ENCODE results near the gene SLC12A9. TPM values are rescaled to one million over a fixed set of nuclear protein-coding genes. Genes with fewer than 3 reads are reported as not detected.

Gene SLC12A9
- total and polyA plus RNA-seq, 2 donors (not counting 1 experiment from before 2014, with no cell fraction given), result 80.0 to 80.1 TPM

DNA sequence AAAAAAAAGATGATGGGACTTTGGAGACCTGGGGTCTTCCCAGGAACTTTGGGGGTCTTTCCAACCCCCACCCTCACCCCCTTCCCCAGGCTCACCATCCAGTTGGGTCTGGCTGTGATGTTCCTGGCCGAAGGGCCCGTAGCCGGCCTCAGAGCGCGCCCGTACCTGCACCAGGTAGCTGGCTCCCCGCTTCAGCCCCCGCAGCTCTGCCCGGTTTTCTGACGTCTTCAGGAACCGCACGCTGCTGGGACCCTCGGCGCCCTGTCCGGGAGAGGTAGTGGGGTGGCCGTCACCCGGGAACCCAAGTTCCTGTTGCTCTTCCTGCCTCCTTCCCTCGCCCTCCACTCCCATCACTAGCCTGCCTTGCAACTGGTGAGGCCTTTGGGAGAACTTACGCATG is 35.4 kb upstream of the SLC12A9 start:
- ChIA-PET POLR2A (no interaction called here), CTCF (no interaction called here)
- WGBS (ENCODE audit: insufficient coverage), result over 99% methylated on average over 19 of the region's 19 CpGs

DNA sequence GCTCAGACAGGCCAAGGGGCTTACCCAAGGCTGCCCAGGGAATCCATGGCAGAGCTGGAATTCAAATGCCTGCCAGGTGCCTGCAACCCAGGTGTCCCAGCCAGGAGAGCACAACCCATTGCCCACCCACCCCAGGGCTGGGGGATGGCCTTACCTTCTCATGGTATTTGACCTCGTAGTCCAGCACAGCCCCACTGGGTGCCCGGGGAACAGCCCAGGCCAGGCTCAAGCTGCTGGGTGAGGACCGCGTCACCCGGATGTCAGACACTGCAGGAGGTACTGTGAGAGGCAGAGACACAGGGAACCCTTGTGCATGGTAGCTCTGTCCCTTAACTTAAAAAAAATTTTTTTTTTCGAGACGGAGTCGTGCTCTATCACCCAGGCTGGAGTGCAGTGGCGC is 34.1 kb upstream of the SLC12A9 start:
- Histone ChIP-seq H3K27ac (ENCODE audit: low read length in 2 of 2) (no peak overlapping the region), H3K4me1 (ENCODE audit: control insufficient read depth in 2 of 2, insufficient read depth in 2 of 2, low read length in 2 of 2) (no peaks in the 10 kb centered on the region), H2AFZ (ENCODE audit: insufficient read depth, low read depth, low read length, poor library complexity, severe bottlenecking) (no peak overlapping the region), H3K4me2 (replicated peaks; ENCODE audit: low read depth, low read length, poor library complexity, severe bottlenecking) (no peak overlapping the region), H3K36me3 (replicated peaks in 1 of 2; ENCODE audit: control extremely low read depth in 1 of 2, control insufficient read depth in 1 of 2, extremely low read depth in 1 of 2, insufficient read depth in 2 of 2, low read length in 1 of 2) (no peaks in the 10 kb centered on the region), H3K4me3 (ENCODE audit: control extremely low read depth in 1 of 5, extremely low read depth in 1 of 5, insufficient read depth in 1 of 5, low read depth in 2 of 5, low read length in 4 of 5) (no peak overlapping the region), H3K27me3 (replicated peaks in 1 of 4; ENCODE audit: control extremely low read depth in 1 of 4, control insufficient read depth in 3 of 4, insufficient read depth in 4 of 4, low read length in 3 of 4) (no peaks in the 10 kb centered on the region), H4K20me1 (ENCODE audit: control insufficient read depth, insufficient read depth, low read length, poor library complexity, severe bottlenecking) (no peaks in the 10 kb centered on the region), H3K9me3 (ENCODE audit: control extremely low read depth in 1 of 3, control insufficient read depth in 2 of 3, insufficient read depth in 1 of 3, low read length in 2 of 3) (no peaks in the 10 kb centered on the region), H3K9ac (ENCODE audit: low read length) (no peak overlapping the region), H3K79me2 (ENCODE audit: control insufficient read depth, insufficient read depth, low read length) (no peaks in the 10 kb centered on the region)
- TF ChIP-seq EZH2 (IDR thresholded peaks at IDR 0.05; ENCODE audit: borderline replicate concordance, insufficient read depth, low read depth, low read length, poor library complexity, severe bottlenecking), result no peak
- TF ChIP-seq, protein P1, sequence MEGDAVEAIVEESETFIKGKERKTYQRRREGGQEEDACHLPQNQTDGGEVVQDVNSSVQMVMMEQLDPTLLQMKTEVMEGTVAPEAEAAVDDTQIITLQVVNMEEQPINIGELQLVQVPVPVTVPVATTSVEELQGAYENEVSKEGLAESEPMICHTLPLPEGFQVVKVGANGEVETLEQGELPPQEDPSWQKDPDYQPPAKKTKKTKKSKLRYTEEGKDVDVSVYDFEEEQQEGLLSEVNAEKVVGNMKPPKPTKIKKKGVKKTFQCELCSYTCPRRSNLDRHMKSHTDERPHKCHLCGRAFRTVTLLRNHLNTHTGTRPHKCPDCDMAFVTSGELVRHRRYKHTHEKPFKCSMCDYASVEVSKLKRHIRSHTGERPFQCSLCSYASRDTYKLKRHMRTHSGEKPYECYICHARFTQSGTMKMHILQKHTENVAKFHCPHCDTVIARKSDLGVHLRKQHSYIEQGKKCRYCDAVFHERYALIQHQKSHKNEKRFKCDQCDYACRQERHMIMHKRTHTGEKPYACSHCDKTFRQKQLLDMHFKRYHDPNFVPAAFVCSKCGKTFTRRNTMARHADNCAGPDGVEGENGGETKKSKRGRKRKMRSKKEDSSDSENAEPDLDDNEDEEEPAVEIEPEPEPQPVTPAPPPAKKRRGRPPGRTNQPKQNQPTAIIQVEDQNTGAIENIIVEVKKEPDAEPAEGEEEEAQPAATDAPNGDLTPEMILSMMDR (IDR thresholded peaks at IDR 0.05), result no peak
- CTCF ChIA-PET, result interaction anchor here (0.6 to 1.5 kb wide), 2 partner anchors 17 to 181 kb away, joined by 3 to 4 read pairs; no protein-coding TSS in a partner anchor
- intact Hi-C loops (cut with micrococcal nuclease), result no loop called here
- Mint-ChIP-seq H3K9me3 (ENCODE audit: insufficient read depth) (no peaks in the 10 kb centered on the region), H3K27ac (no peak overlapping the region), H3K27me3 (no peaks in the 10 kb centered on the region), H3K4me1 (no peaks in the 10 kb centered on the region), H3K4me3 (no peak overlapping the region)
- POLR2A ChIA-PET, result interaction anchor here (0.6 kb wide), 1 partner anchor 823 kb away, joined by 4 read pairs; no protein-coding TSS in a partner anchor
- 95% methylated on average over 9 of the region's 9 CpGs for WGBS (ENCODE audit: insufficient coverage)
- ATAC-seq (ENCODE audit: low read depth), result no peak
- no peak for DNase-seq

More for the DNA sequence above, 35.4 kb upstream of the SLC12A9 start:
- Histone ChIP-seq H3K4me2 (replicated peaks; ENCODE audit: low read depth, low read length, poor library complexity, severe bottlenecking) (no peak overlapping the region), H3K4me3 (ENCODE audit: control extremely low read depth in 1 of 5, extremely low read depth in 1 of 5, insufficient read depth in 1 of 5, low read depth in 2 of 5, low read length in 4 of 5) (no peak overlapping the region), H4K20me1 (ENCODE audit: control insufficient read depth, insufficient read depth, low read length, poor library complexity, severe bottlenecking) (no peaks in the 10 kb centered on the region), H3K27me3 (replicated peaks in 1 of 4; ENCODE audit: control extremely low read depth in 1 of 4, control insufficient read depth in 3 of 4, insufficient read depth in 4 of 4, low read length in 3 of 4) (no peaks in the 10 kb centered on the region), H3K27ac (ENCODE audit: low read length in 2 of 2) (no peak overlapping the region), H3K9me3 (ENCODE audit: control extremely low read depth in 1 of 3, control insufficient read depth in 2 of 3, insufficient read depth in 1 of 3, low read length in 2 of 3) (no peaks in the 10 kb centered on the region), H3K36me3 (replicated peaks in 1 of 2; ENCODE audit: control extremely low read depth in 1 of 2, control insufficient read depth in 1 of 2, extremely low read depth in 1 of 2, insufficient read depth in 2 of 2, low read length in 1 of 2) (no peaks in the 10 kb centered on the region), H3K4me1 (ENCODE audit: control insufficient read depth in 2 of 2, insufficient read depth in 2 of 2, low read length in 2 of 2) (no peaks in the 10 kb centered on the region), H2AFZ (ENCODE audit: insufficient read depth, low read depth, low read length, poor library complexity, severe bottlenecking) (no peak overlapping the region), H3K79me2 (ENCODE audit: control insufficient read depth, insufficient read depth, low read length) (no peaks in the 10 kb centered on the region), H3K9ac (ENCODE audit: low read length) (no peak overlapping the region)
- ATAC-seq (ENCODE audit: low read depth) (no peak), DNase-seq (no peak)
- no peak overlapping the region for H3K4me3 Mint-ChIP-seq
- H3K27me3 Mint-ChIP-seq, result no peaks in the 10 kb centered on the region
- H3K9me3 Mint-ChIP-seq (ENCODE audit: insufficient read depth), result no peaks in the 10 kb centered on the region
- intact Hi-C loops (cut with micrococcal nuclease), result no loop called here
- no peak for TF ChIP-seq EZH2 (IDR thresholded peaks at IDR 0.05; ENCODE audit: borderline replicate concordance, insufficient read depth, low read depth, low read length, poor library complexity, severe bottlenecking)
- TF ChIP-seq, protein P1 (IDR thresholded peaks at IDR 0.05), result no peak
- H3K4me1 Mint-ChIP-seq, result no peaks in the 10 kb centered on the region
- no peak overlapping the region for H3K27ac Mint-ChIP-seq

All from B cell (primary cell).